ENCODE results near the gene PLCB1. TPM values are rescaled to one million over a fixed set of nuclear protein-coding genes. Genes with fewer than 3 reads are reported as not detected.

PLCB1 gene
- total RNA-seq, 3 donors from 2014 or later = 12.2 to 106 (median 30.5) TPM

DNA sequence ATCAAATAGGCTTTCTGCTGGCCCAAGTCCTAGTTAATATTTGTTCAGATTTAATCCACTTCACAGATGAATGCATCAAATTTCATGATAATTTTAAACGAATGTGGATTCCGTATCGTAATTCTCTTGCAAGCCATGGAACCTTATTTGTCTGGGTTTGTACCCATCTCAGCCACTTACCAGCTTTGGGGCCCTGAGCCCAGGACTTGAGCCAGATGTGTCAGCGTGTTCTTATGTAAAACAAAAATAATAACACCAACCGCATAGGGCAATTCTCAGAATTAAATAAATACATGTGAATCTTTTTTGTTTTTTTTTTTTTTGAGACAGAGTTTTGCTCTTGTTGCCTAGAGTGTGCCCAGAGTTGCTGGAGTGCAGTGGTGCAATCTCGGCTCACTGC is 654.3 kb downstream of the PLCB1 start:
- no peaks in the 10 kb centered on the region for H3K4me1 ChIP-seq
- no peaks in the 10 kb centered on the region for H3K9me3 ChIP-seq
- intact Hi-C loops (cut with DNase I; ENCODE audit: low total_unique reads) = no loop called here
- no peaks in the 10 kb centered on the region for H3K27me3 ChIP-seq
- H3K36me3 ChIP-seq = no peaks in the 10 kb centered on the region
- DNase-seq (ENCODE audit: low spot score in 2 of 2) = no peak
- TF ChIP-seq, protein P1, sequence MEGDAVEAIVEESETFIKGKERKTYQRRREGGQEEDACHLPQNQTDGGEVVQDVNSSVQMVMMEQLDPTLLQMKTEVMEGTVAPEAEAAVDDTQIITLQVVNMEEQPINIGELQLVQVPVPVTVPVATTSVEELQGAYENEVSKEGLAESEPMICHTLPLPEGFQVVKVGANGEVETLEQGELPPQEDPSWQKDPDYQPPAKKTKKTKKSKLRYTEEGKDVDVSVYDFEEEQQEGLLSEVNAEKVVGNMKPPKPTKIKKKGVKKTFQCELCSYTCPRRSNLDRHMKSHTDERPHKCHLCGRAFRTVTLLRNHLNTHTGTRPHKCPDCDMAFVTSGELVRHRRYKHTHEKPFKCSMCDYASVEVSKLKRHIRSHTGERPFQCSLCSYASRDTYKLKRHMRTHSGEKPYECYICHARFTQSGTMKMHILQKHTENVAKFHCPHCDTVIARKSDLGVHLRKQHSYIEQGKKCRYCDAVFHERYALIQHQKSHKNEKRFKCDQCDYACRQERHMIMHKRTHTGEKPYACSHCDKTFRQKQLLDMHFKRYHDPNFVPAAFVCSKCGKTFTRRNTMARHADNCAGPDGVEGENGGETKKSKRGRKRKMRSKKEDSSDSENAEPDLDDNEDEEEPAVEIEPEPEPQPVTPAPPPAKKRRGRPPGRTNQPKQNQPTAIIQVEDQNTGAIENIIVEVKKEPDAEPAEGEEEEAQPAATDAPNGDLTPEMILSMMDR (IDR thresholded peaks at IDR 0.05) = no peak
- TF ChIP-seq POLR2A (IDR thresholded peaks at IDR 0.05) (no peak), POLR2AphosphoS5 (IDR thresholded peaks at IDR 0.05) (no peak)
- H3K27ac ChIP-seq = no peak overlapping the region
- no peak overlapping the region for H3K4me3 ChIP-seq

DNA sequence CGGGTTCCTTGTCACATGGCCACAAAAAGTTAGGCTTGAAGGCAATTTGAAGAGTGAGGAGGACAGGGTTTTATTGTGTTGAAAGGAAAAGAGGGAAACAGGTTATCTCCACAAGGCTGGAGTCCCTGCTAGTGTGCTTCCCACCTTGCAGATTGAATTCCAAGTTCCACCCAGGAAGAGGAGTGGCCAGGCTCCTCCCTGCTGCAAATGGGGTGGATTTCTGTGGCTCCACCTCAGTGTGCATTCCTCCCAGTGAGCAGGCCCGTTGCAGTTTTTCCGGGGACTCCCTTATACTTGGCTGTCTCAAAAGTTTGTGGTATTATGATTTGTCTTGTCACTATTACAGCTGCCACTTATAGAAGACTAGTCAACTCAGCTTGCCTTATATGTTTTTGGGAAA is 655.0 kb downstream of the PLCB1 start:
- DNase-seq (ENCODE audit: low spot score in 2 of 2) = no peak
- TF ChIP-seq POLR2A (IDR thresholded peaks at IDR 0.05) = no peak
- TF ChIP-seq, protein P1 (IDR thresholded peaks at IDR 0.05) = no peak
- no peak for TF ChIP-seq POLR2AphosphoS5 (IDR thresholded peaks at IDR 0.05)
- no peak overlapping the region for H3K4me3 ChIP-seq
- no peaks in the 10 kb centered on the region for H3K36me3 ChIP-seq
- no peaks in the 10 kb centered on the region for H3K27me3 ChIP-seq
- no peak overlapping the region for H3K27ac ChIP-seq
- H3K4me1 ChIP-seq = no peaks in the 10 kb centered on the region
- intact Hi-C loops (cut with DNase I; ENCODE audit: low total_unique reads) = no loop called here
- H3K9me3 ChIP-seq = no peaks in the 10 kb centered on the region

DNA sequence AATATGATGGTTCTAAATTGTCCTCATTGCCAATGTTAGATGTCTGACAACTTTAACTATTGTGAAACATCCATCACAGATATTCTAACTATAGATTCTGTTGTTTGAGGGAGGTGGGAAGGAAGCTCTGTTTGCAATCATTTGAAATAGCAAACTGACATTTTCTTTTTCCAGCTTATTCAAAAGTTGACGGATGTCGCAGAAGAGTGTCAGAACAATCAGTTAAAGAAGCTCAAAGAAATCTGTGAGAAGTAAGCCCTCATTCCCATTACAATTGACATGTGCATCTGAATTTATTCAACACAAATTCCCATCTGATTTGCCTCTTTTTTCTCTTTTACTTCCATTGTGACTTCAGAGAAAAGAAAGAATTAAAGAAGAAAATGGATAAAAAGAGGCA is 656.2 kb downstream of the PLCB1 start:
- no peak for TF ChIP-seq POLR2A (IDR thresholded peaks at IDR 0.05)
- no peak for TF ChIP-seq POLR2AphosphoS5 (IDR thresholded peaks at IDR 0.05)
- TF ChIP-seq, protein P1 (IDR thresholded peaks at IDR 0.05) = no peak
- H3K9me3 ChIP-seq = no peaks in the 10 kb centered on the region
- no peaks in the 10 kb centered on the region for H3K27me3 ChIP-seq
- intact Hi-C loops (cut with DNase I; ENCODE audit: low total_unique reads) = no loop called here
- no peak overlapping the region for H3K27ac ChIP-seq
- DNase-seq (ENCODE audit: low spot score in 2 of 2) = no peak
- H3K4me1 ChIP-seq = no peaks in the 10 kb centered on the region
- no peak overlapping the region for H3K4me3 ChIP-seq
- H3K36me3 ChIP-seq = no peaks in the 10 kb centered on the region

DNA sequence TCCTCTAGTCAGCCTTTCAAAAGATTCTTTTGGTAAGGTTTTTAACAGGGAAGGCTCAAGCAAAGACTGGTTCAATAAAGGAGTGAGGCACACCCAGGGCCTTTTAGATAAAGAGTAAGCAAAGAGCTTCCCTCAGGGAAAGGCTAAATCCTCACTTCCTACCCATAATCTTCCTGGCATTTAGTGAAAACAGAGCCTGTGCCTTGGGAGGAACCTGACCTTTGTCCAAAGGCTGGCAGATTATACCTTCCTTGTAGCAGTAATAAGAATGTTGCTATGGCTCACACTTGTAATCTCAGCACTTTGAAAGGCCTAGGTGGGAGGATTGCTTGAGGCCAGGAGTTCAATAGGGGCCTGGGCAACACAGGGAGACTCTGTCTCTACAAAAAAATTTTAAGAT is 656.8 kb downstream of the PLCB1 start:
- Histone ChIP-seq H3K27me3 (no peaks in the 10 kb centered on the region), H3K9me3 (no peaks in the 10 kb centered on the region), H3K36me3 (no peaks in the 10 kb centered on the region), H3K4me3 (no peak overlapping the region), H3K4me1 (no peaks in the 10 kb centered on the region), H3K27ac (no peak overlapping the region)
- no peak for DNase-seq (ENCODE audit: low spot score in 2 of 2)
- TF ChIP-seq POLR2AphosphoS5 (IDR thresholded peaks at IDR 0.05) = no peak
- TF ChIP-seq, protein P1 (IDR thresholded peaks at IDR 0.05) = no peak
- TF ChIP-seq POLR2A (IDR thresholded peaks at IDR 0.05) = no peak
- intact Hi-C loops (cut with DNase I; ENCODE audit: low total_unique reads) = no loop called here

DNA sequence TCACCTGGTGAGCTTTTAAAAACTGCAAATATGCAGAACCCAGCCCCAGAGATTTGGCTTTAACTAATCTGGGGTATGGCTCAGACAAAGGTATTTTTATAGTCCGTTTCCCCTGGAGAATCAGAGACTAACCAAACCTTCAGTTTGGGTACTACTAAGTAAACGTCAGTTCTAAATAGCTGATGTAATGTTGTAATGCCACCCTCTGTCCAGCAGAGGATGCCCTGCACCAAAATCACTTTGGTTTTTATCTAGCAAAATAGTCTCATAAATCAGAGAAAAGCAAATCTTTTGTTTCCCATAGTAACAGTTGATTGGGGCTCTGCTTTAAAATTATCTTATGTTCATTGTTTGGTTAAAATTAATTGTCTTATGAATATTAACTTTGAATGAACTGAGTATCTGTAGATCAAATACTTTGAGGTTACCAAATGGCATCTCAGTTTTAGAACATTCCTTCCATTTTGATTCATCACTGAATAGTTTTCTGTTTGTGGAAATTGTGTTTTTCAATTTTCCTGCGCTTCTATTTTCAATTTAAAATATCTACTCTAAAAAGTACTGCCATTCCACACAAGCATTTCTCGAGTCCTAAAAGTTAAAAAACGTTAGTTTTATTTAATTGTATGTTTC is 658.5 kb downstream of the PLCB1 start:
- TF ChIP-seq POLR2AphosphoS5 (IDR thresholded peaks at IDR 0.05) (no peak), POLR2A (IDR thresholded peaks at IDR 0.05) (no peak)
- TF ChIP-seq, protein P1 (IDR thresholded peaks at IDR 0.05) = peak; percentile 89 to 98 (median 95)
- H3K9me3 ChIP-seq = no peaks in the 10 kb centered on the region
- no peaks in the 10 kb centered on the region for H3K4me1 ChIP-seq
- no peaks in the 10 kb centered on the region for H3K27me3 ChIP-seq
- no peaks in the 10 kb centered on the region for H3K36me3 ChIP-seq
- no peak overlapping the region for H3K4me3 ChIP-seq
- DNase-seq (ENCODE audit: low spot score in 2 of 2) = no peak
- no peak overlapping the region for H3K27ac ChIP-seq
- intact Hi-C loops (cut with DNase I; ENCODE audit: low total_unique reads) = loop anchor here (10.0 kb wide), 1 partner anchor 284 kb away; no protein-coding TSS in a partner anchor

Data from breast epithelium (tissue), 4 donors.